NCI-H2196 treated with DMSO at 0.1 percent for 48 hours (cell line): ENCODE data around the gene CORO2A.

Source experiments
- DNase-seq: peaks from one replicate; lab custom pipeline; 2025; ENCODE audit not compliant: unreplicated experiment; lab: John Stamatoyannopoulos, UW

CORO2A gene

GRCh38 chr9:98192503-98193335 is at the start of gene CORO2A:
Gene CORO2A (minus strand): TSS chr9:98192637. CDS start chr9:98157660, 34,977 bp downstream.
- peak; percentile 58 for DNase-seq

GRCh38 chr9:98241357-98242300 is 49.2 kb upstream of the CORO2A start:
- no peak for DNase-seq

GRCh38 chr9:98240475-98240874 is 48.0 kb upstream of the CORO2A start:
- DNase-seq: no peak

DNA sequence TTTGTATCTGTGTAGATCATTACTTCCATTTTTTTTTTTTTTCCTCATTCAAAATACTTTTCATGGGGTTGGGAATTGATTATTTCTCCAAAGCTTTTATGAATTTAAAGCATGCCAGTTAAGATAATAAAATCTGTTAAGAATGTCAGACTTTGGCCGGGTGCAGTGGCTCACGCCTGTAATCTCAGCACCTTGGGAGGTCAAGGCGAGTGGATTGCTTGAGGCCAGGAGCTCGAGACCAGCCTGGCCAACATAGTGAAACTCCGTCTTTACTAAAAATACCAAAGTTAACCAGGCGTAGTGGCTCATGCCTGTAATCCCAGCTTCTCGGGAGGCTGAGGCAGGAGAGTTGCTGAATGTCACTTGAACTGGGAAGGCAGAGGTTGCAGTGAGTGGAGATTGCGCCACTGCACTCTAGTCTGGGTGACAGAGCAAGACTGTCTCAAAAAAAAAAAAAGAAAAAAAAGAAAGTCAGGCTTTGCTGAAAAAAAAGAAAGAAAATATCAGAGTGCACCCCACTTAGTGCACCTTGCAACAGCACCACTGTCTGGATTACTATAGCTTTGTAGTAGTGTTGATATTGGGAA is 44.6 kb upstream of the CORO2A start:
- no peak for DNase-seq

- no peak for DNase-seq
Measured at GRCh38 chr9:98235126-98235525, 42.7 kb upstream of the CORO2A start.

- no peak for DNase-seq
Measured at GRCh38 chr9:98234245-98234825, 41.9 kb upstream of the CORO2A start.

DNA sequence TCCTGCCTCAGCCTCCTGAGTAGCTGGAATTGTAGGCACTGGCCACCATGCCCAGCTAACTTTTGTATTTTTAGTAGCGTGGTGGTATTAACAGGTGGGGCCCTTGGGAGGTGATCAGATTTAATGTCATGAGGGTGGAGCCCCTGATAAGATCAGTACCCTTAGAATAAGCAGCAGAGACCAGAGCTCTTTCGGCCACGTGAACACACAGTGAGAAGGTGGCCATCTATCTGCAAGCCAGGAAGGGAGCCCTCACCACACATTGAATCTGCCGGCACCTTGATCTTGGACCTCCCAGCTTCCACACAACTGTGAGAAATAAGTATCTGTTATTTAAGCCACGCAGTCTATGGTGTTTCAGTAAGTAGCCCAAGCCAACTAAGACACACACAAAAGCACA is 40.5 kb upstream of the CORO2A start:
- DNase-seq: no peak

- DNase-seq: no peak
Measured at GRCh38 chr9:98231770-98232478, 39.5 kb upstream of the CORO2A start.

DNA sequence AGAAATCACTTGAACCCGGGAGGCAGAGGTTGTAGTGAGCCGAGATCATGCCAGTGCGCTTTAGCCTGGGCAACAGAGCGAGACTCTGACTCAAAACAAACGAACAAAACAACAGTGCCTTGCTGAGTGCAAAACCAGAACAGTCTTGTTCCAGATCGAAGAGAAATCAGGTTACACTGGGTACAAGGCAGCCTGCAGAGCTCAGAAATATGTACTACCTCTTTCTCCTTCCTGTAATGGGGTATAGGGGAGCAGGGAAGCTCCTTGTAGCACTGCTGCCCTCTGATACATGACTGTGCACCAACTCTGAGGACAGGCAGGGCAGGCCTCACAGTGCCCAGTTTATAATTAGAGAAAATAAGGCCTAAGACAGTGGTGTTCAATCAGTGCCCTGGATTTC is 38.4 kb upstream of the CORO2A start:
- no peak for DNase-seq

GRCh38 chr9:98230304-98230703 is 37.9 kb upstream of the CORO2A start:
- DNase-seq: no peak

DNA sequence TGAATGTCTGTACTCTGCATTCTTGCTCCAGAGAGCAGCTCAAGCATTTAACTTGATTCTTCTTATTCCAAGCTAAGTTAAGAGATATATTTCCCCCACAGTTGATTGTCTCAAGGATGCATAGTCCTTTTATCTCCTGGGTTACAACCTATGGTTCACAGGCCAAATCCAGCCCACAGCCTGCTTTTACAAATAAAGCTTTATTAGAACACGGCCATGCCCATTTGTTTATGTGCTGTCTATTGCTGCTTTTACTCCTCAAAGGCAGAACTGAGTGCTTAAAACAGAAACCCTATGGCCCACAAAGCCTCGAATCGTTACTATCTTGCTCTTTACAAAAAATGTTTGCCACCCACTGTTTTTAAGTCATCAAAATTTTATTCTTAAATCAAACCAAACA is 37.2 kb upstream of the CORO2A start:
- DNase-seq: no peak

DNA sequence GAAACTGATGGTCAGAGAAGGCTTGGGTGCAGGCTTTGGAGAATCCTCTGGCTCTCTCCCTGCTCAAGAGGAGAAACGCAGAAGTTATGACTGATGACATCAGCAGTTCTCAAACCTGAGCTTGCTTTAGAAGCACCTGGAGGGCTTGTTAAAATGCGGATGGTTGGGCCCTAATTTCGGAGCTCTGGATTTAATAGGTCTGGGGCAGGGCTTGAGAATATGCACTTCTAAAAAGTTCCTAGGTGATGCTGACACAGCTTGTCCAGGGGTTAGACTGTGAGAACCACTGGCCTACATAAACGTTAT is 36.6 kb upstream of the CORO2A start:
- DNase-seq: no peak

DNA sequence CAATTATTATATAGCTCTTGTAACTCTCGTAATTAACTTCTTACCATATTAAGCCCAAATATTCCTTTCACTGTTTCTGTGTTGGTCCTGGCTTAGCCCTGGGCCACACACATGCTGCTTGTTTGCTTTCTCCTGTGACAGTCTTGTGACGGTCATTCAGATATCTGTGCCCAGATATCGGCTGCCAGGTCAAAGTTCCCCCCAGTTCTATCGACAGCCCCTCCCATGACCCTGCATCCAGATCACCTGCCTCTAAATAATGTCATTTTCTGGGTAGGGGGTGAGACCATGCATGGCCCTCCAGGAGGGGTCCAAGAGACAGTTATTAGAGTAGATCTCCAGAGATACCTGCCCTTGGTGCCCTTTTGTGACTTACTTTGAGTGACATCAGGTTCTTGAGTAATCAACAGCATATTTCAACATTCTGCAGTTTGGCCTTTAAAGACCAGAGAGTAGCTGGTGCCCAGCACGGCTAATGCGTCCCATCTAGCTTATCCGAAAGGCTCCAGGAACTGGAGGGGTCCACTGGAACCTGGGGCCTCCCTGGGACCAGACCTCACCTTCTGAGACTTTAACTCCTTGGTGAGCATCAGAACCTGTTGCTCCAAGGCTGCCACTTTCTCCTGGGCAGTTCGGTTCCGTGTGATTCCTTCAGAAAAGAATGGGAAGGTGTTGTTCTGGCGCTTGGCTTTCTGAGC is 36.1 kb upstream of the CORO2A start:
- DNase-seq: no peak

DNA sequence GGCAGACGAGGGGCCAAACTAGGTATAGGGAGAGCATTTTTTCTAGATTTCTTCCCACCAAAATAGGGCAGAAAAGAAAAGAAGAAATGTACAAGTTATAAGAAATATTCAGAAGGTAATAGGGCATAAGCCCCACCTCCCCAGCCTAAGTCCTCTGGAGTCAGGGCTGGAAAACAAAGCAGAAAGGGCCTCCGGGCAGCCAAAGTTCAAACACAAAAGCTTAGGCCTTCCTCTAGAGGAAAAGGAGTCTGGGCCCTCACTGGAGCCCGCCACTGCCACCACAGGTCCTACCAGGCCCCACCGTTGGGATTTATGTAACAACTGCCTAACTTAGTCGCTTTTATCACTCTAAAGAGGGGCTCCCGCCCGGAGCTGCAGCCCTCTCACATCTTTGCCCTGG is 35.4 kb upstream of the CORO2A start:
- DNase-seq: no peak

DNA sequence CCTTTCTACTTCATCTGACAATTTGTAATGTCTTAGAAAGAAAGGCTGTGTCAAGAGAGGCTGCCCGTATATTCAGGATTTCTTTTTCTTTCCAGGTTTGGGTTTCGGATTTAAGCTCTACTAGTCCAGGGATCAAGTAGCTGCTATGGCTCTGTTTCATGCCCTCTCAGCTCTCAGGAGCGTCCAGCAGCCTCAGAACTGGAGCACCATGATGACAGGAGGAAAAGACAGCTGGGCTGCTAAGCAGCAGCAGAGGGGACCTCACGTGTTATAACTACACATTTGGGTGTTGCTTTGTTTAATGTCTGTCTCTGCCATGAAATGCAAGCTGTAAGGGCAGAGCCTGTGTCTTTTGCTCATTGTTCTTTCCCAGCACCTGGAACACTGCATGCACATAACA is 34.5 kb upstream of the CORO2A start:
- DNase-seq: no peak

DNA sequence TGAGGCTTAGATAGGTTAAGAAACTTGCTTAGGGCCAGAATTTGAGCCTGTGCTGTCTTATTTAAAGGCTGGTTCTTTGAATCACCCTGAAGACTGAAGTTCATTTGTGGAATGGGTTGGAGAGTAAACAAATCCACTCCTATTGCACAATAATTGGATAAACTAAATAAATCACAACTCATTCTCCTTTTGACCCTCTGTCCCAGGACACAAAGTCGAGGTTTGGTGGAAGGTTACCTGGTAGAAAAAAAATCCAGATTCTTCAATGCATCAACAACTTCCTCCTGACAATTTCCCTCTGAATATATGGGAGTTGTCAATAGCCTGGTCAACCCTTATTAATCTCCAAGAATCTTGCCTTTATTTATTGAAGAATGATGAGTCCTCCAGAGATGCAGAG is 34.1 kb upstream of the CORO2A start:
- DNase-seq: no peak

DNA sequence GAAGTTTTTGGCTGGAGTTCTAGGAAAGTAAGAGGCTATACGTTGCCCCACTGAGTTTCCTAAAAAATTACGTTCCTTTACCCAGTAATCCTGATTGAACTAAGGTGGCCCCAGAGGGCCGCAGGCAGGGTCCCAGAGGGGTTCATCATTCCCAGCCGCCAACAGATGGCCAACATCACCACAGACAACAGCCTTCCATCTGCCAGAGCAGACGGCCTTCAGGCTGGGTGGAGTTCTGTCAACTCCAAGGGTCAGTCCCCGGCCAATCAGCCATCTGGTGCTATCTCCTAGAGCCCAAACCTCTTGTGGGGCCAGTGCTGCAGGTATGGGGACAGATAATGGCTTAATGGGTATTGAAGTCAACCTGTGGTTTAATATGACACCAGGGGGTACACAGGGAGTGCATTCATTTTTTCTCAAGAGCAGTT is 32.6 kb upstream of the CORO2A start:
- DNase-seq: no peak

GRCh38 chr9:98222885-98223691 is 30.7 kb upstream of the CORO2A start:
- no peak for DNase-seq

- no peak for DNase-seq
Measured at GRCh38 chr9:98220911-98221310, 28.5 kb upstream of the CORO2A start.
